Right lobe of liver (tissue), 6 donors: ENCODE data around the gene CDKN1C. TPM values are rescaled to one million over a fixed set of nuclear protein-coding genes. Genes with fewer than 3 reads are reported as not detected.

Experiments used
- ATAC-seq, 4 donors: fragments of 200-7000 bp; cut with Tn5 transposase; one replicate each; pipeline ENCODE4 v1.9.1; 2020; ENCODE audit warnings: mild to moderate bottlenecking in 4 of 4, moderate library complexity in 4 of 4
- DNase-seq, 3 donors: peaks; one replicate each; pipeline ENCODE4 v3.0.0-alpha.2; 2020
- H3K27ac ChIP-seq, 3 donors: fragments of 200-600 bp; one replicate each; pipeline ENCODE4 v1.8.0; 2022
- H3K27me3 ChIP-seq, 2 donors: fragments of 200-600 bp; one replicate each; pipeline ENCODE4 v1.8.0; 2022
- H3K36me3 ChIP-seq, 4 donors: fragments of 200-600 bp; sonication (generic) in 1 of 4; one replicate each; pipeline versions ENCODE4 v1.5.1 to v1.8.0; 2017 to 2022; ENCODE audit warnings: control low read depth in 1 of 4
- H3K4me1 ChIP-seq, 4 donors: fragments of 200-600 bp; sonication (generic) in 1 of 4; one replicate each; pipeline versions ENCODE4 v1.5.1 to v1.8.0; 2017 to 2022; ENCODE audit warnings: control low read depth in 1 of 4
- H3K4me3 ChIP-seq, 3 donors: fragments of 200-600 bp; one replicate each; pipeline ENCODE4 v1.8.0; 2022
- H3K9me3 ChIP-seq, 4 donors: fragments of 200-600 bp; sonication (generic) in 1 of 4; one replicate each; pipeline versions ENCODE4 v1.5.1 to v1.8.0; 2017 to 2022; ENCODE audit warnings: control low read depth in 1 of 4
- POLR2A ChIP-seq: fragments of 450-650 bp; IDR thresholded peaks from one replicate; pipeline ENCODE4 v1.6.1; 2017; ENCODE audit warnings: antibody characterized with exemption, mild to moderate bottlenecking
- WGBS: methylation state at CpG from one replicate; pipeline ENCODE4 v1.1.6; 2018; ENCODE audit warnings: low coverage, low lambda C conversion rate; ENCODE audit not compliant: insufficient coverage; ENCODE audit errors: missing lambda C conversion rate; 5-methylcytosine and 5-hydroxymethylcytosine counted together
- intact Hi-C, 2 donors: fragments of 100-400 bp; cut with DNase I; formaldehyde crosslinking; loops; one replicate each; pipeline versions ENCODE4 v1.11.2 to v1.14.1; 2022
- total RNA-seq, 6 experiments: library from RNA; depleted of rRNA in 2 of 6; stranded (reverse); fragments of >200 nt in 2 of 6; fragmentation: NEBNext Ultra II Directional in 3 of 6; extraction: Animal tissue kit (Norgen Biotek cat#: 25700) in 3 of 6; gene quantifications; one replicate each; pipeline versions ENCODE4 v1.1.0 to v1.2.4, GENCODE V29; 2016 to 2023
- TF ChIP-seq, protein P1 (sequence below), 4 donors: fragments of 200-600 bp in 3 of 4; fragments of 450-650 bp in 1 of 4; IDR thresholded peaks; one replicate each; pipeline versions ENCODE4 v1.5.1 to v1.8.0; 2016 to 2022; ENCODE audit warnings: antibody characterized with exemption in 4 of 4, mild to moderate bottlenecking in 2 of 4
- donor health status: DM: no; HTN: yes; CAD: no.
- donor health status: DM: no; HTN: no; CAD: no.
- donor health status: DM: no; HTN: no; CAD: no.
- donor health status: DM: no; HTN: yes; CAD: no.
- donor health status: DM: no; HTN: yes; CAD: no.

The CDKN1C gene
- total RNA-seq, 6 experiments from 2014 or later: 2.2 to 8.0 (median 3.6) TPM

DNA sequence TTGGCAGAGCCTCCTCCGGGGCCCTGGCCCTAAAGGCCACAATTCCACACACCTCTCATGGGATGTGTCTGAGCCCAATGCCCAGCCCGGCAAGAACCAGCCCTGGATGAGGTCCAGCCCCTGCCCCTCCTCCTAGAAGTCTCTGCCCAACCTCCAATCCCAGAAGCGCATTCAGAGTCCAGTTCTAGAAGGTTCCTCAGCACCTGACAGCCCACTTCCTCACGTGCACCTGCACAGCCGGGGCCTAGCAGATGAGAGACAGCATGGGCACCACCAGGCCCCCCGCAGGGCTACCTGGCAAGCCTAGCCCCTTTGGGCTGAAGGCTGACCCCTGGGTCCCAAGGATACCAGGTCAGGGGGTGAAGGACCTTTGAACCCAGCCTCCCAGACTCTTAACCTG lies 11.5 kb upstream of the CDKN1C start:
- Histone ChIP-seq H3K27me3 (no peaks in the 10 kb centered on the region), H3K9me3 (no peaks in the 10 kb centered on the region), H3K4me3 (no peak overlapping the region), H3K36me3 (no peaks in the 10 kb centered on the region), H3K27ac (no peak overlapping the region), H3K4me1 (peaks cover 0 to 15% (median 6%) of the 10 kb centered on the region in 4 donors)
- DNase-seq (no peak), ATAC-seq (no peak)
- TF ChIP-seq POLR2A: no peak
- TF ChIP-seq, protein P1, sequence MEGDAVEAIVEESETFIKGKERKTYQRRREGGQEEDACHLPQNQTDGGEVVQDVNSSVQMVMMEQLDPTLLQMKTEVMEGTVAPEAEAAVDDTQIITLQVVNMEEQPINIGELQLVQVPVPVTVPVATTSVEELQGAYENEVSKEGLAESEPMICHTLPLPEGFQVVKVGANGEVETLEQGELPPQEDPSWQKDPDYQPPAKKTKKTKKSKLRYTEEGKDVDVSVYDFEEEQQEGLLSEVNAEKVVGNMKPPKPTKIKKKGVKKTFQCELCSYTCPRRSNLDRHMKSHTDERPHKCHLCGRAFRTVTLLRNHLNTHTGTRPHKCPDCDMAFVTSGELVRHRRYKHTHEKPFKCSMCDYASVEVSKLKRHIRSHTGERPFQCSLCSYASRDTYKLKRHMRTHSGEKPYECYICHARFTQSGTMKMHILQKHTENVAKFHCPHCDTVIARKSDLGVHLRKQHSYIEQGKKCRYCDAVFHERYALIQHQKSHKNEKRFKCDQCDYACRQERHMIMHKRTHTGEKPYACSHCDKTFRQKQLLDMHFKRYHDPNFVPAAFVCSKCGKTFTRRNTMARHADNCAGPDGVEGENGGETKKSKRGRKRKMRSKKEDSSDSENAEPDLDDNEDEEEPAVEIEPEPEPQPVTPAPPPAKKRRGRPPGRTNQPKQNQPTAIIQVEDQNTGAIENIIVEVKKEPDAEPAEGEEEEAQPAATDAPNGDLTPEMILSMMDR (IDR thresholded peaks at IDR 0.05): no peak
- intact Hi-C loops: no loop called here
- WGBS: 80% methylated on average over 1 of the region's 6 CpGs

DNA sequence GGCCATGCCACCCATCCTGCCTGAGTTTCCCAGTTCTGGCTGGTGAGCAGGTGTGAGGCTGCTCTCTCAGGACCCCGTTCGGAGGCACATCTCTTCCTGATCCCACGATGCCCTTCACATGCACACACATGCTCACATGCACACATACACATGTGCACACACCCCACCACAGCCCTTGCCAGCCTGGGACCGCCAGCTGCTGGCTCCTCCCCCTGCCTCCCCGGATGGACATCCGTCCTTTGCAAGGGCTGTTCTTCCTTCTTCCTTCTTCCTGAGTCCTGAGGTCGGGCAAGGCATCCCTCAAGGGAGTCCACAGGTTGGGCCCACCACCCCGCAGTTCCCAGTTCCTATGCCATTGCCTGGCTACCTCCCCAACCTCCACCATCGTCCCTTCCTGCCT lies 10.5 kb upstream of the CDKN1C start:
- H3K27me3 ChIP-seq: no peaks in the 10 kb centered on the region
- DNase-seq: no peak
- H3K4me3 ChIP-seq: no peak overlapping the region
- no peaks in the 10 kb centered on the region for H3K9me3 ChIP-seq
- no peak for TF ChIP-seq POLR2A
- TF ChIP-seq, protein P1 (IDR thresholded peaks at IDR 0.05): no peak
- intact Hi-C loops: no loop called here
- H3K36me3 ChIP-seq: no peaks in the 10 kb centered on the region
- H3K4me1 ChIP-seq: peaks cover 0 to 18% (median 9%) of the 10 kb centered on the region in 4 donors
- H3K27ac ChIP-seq: no peak overlapping the region
- WGBS: 77% methylated on average over 5 of the region's 9 CpGs
- no peak for ATAC-seq

DNA sequence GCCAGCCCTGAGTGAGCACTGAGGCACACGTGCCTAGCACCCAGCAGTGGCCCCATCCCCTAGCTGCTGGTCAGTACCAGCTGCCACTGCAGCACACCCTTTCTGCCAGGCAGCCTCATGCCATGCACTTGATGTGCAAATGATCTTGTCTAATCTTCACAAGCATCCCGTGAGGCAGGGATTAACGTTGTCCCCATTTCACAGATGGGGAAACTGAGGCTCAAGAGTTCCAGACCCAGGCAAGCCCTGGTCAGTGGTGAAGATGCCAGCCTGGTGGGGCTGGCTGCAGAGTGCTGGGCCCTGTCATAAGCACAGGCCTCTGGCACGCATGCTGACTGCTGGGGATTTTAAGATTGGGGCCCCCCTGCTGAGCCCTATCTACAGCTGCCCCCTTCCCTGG lies 8.4 kb upstream of the CDKN1C start:
- ATAC-seq (no peak), DNase-seq (no peak)
- H3K4me3 ChIP-seq: no peak overlapping the region
- no peaks in the 10 kb centered on the region for H3K9me3 ChIP-seq
- TF ChIP-seq, protein P1 (IDR thresholded peaks at IDR 0.05): no peak
- no peak for TF ChIP-seq POLR2A
- intact Hi-C loops: loop anchor here in 1 of 2 donors (5.0 kb wide), 1 partner anchor 462 kb away; no protein-coding TSS in a partner anchor
- no peaks in the 10 kb centered on the region for H3K27me3 ChIP-seq
- H3K27ac ChIP-seq: no peak overlapping the region
- peaks cover 0 to 21% (median 9%) of the 10 kb centered on the region in 4 donors for H3K4me1 ChIP-seq
- WGBS: 88% methylated on average over 1 of the region's 4 CpGs
- no peaks in the 10 kb centered on the region for H3K36me3 ChIP-seq

DNA sequence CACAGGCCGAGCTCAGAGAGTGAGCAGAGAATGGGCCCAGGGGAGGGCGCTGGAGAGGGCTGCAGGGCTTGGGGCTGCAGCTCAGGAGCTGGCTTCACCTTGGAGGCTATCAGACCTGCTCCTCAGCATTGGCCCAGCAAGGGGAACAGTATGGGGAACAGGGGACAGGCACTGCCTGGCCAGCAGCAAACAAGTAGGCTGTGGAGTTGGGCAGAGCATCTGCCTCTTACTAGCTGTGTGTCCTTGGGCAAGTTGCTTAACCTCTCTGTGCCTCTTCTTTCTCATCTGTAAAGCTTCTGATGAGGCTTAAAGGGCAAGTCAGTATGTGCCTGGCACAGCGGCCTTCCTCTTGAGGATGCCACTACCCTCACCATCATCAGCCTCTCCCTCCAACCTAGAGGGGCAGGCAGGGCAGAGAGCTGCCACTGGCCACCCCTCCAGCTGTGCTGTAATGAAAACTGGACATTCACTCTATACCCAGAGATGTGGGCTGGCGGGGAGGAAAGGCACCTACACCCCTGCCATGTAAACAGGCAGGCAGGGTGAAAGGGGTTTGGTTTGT lies 7.5 kb upstream of the CDKN1C start:
- peak in 2 of 4 donors; percentile 3 to 5 for ATAC-seq

More for the DNA sequence above, 7.5 kb upstream of the CDKN1C start:
- intact Hi-C loops: loop anchor here in 1 of 2 donors (5.0 kb wide), 1 partner anchor 461 kb away; no protein-coding TSS in a partner anchor
- Histone ChIP-seq H3K27ac (peak overlapping the region; percentile 20 to 45 (median 43)), H3K27me3 (no peaks in the 10 kb centered on the region), H3K9me3 (no peaks in the 10 kb centered on the region), H3K36me3 (no peaks in the 10 kb centered on the region), H3K4me3 (peak overlapping the region; percentile 11 to 35 (median 15)), H3K4me1 (peaks cover 0 to 21% (median 9%) of the 10 kb centered on the region in 4 donors)
- DNase-seq: no peak
- TF ChIP-seq, protein P1 (IDR thresholded peaks at IDR 0.05): no peak
- no peak for TF ChIP-seq POLR2A
- WGBS: 100% methylated on average over 1 of the region's 4 CpGs
